Measurements from ENCODE around the gene RAB43. TPM values are rescaled to one million over a fixed set of nuclear protein-coding genes. Genes with fewer than 3 reads are reported as not detected.

Gene RAB43
- total RNA-seq, 1 donor from 2014 or later = 72.9 TPM

DNA sequence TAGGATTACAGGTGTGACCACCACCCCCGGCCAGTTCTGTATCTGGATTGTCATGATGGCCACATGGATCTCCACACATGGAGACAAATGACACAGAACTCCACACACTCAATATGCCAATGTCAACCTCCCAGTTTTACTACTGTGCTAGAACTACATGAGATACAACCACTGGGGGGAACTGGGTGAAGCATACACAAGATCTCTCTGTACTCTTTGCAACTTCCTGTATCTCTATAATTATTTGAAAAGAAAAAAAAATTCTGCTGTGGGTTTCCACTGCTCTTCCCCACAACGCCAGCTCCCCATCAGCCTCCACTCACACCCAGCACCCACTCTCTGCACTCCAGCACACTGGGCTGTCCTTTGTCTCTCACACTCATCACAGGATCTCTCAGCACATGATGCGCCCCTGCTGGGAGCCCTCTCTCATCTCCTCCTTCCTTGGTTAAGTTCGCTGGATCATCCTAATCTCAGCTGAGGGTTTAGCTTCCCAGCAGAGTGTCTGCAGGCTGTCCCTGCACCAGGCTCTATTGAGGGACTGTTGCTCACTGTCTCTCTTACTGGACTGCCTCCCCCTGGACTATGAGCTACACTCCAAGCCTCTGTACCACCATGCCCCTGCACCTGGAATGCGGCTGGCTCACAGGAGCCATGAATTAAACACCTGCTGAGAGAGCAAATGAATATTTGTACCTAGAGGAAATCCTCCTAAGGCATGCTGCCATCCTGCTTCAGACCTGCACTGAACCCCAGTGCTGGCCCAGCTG lies 10.7 kb upstream of the RAB43 start:
- H3K36me3 ChIP-seq = peaks cover 77 to 89% of the 10 kb centered on the region in 2 donors
- no peaks in the 10 kb centered on the region for H3K4me1 ChIP-seq

DNA sequence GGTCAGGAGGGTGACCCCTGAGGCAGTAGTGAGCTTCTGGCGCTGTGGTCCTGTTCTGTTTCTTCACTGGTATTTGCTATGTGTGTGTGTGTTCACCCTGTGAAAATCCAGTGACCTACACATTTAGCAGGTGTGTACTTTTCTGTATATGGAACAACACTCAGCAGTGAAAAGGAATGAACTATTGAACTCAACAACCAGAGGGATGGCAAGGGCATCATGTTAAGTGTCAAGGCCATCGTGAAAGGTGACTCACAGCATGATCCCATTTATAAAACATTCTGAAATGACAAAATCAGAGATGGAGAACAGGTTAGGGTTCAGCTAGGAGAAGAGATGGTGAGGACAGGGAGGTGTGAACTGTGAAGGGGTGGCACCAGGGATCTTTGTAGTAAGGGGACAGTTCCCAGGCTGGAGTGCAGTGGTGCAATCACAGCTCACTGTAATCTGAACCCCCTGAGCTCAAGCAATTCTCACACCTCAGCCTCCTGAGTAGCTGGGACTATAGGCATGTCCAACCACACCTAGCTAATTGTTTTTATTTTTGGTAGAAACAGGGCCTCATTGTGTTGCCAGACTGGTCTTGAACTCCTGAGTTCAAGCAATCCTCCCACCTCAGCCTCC lies 10.0 kb upstream of the RAB43 start:
- no peak overlapping the region for H3K4me3 ChIP-seq
- no peak overlapping the region for H3K27ac ChIP-seq
- no peaks in the 10 kb centered on the region for H3K9me3 ChIP-seq
- H3K4me1 ChIP-seq = no peaks in the 10 kb centered on the region
- intact Hi-C loops (cut with DNase I) = no loop called here
- TF ChIP-seq, protein P1, sequence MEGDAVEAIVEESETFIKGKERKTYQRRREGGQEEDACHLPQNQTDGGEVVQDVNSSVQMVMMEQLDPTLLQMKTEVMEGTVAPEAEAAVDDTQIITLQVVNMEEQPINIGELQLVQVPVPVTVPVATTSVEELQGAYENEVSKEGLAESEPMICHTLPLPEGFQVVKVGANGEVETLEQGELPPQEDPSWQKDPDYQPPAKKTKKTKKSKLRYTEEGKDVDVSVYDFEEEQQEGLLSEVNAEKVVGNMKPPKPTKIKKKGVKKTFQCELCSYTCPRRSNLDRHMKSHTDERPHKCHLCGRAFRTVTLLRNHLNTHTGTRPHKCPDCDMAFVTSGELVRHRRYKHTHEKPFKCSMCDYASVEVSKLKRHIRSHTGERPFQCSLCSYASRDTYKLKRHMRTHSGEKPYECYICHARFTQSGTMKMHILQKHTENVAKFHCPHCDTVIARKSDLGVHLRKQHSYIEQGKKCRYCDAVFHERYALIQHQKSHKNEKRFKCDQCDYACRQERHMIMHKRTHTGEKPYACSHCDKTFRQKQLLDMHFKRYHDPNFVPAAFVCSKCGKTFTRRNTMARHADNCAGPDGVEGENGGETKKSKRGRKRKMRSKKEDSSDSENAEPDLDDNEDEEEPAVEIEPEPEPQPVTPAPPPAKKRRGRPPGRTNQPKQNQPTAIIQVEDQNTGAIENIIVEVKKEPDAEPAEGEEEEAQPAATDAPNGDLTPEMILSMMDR (IDR thresholded peaks at IDR 0.05) = no peak
- no peaks in the 10 kb centered on the region for H3K27me3 ChIP-seq
- H3K36me3 ChIP-seq = peaks cover 77 to 82% of the 10 kb centered on the region in 2 donors
- DNase-seq (ENCODE audit: low spot score in 2 of 2) = no peak

More for the DNA sequence above, 10.7 kb upstream of the RAB43 start:
- Histone ChIP-seq H3K4me3 (no peak overlapping the region), H3K27ac (no peak overlapping the region), H3K9me3 (no peaks in the 10 kb centered on the region), H3K27me3 (no peaks in the 10 kb centered on the region)
- no peak for DNase-seq (ENCODE audit: low spot score in 2 of 2)
- intact Hi-C loops (cut with DNase I) = no loop called here
- TF ChIP-seq, protein P1 (IDR thresholded peaks at IDR 0.05) = no peak

DNA sequence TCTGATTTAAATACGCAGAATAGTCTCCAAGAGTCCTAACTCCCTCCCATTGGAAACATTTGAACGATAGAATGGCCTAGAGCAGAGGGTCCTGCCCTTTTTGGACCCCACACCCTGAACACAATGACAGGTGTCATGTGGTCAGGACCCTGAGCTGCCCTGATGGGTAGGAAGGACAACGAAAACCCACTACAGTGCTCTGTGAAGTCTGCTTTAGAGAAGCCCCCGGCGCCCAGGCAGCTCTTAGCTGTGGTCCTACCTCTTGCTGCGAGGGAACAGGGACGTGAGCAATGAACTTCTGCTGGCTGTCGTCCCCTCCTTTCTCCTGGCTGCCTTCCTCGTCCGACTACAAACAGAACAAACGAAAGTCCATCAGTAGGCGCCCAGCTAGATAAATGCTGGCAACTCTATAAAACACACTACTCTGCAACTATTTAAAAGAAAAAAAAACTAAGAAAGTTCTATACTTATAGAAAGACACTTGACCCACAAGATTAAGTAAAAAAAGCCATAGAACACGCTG lies 8.7 kb upstream of the RAB43 start:
- H3K4me1 ChIP-seq = no peaks in the 10 kb centered on the region
- TF ChIP-seq, protein P1 (IDR thresholded peaks at IDR 0.05) = no peak
- H3K27me3 ChIP-seq = no peaks in the 10 kb centered on the region
- no peak overlapping the region for H3K27ac ChIP-seq
- H3K9me3 ChIP-seq = no peaks in the 10 kb centered on the region
- intact Hi-C loops (cut with DNase I) = no loop called here
- DNase-seq (ENCODE audit: low spot score in 2 of 2) = no peak
- H3K4me3 ChIP-seq = no peak overlapping the region
- H3K36me3 ChIP-seq = peaks cover 67 to 77% of the 10 kb centered on the region in 2 donors

DNA sequence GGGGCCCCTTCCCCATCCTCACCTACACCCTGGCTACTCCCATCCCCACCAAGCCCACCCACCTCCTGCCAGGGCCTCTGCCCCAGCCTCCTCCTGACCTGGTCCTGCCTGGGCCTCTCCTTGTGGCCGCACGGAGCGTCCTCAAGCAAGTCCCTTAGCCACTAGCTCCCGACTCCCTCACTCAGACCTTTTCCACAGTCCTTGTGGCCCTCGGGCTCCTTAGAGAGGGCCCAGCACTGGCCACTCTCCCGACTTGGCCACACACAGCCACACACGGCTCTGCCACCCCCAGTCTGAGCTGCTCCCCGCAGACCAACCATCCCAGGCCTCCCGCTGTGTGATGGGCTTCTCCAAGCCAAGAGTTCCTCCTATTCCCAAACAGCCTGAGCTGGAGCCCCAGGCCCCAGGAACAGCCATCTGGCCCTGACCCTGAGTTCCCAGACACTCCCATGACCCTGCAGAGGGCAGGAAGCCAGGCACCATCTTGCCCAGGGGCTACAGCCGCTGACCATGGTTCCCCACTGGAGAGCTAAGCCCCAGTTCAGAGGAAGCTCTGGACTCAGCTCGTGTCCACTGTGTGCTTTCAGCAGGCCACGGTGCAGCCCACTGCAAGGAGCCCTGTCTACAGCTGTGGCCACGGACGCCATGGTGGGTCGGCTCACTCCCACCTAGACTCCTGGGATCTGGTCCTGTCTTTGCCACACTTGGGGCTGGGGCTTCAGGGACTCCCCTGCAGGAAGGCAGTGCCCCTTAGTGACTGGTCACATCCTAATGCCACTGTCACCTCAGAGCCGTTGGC lies 7.0 kb upstream of the RAB43 start:
- Histone ChIP-seq H3K36me3 (peaks cover 51 to 60% of the 10 kb centered on the region in 2 donors), H3K27ac (no peak overlapping the region)
- DNase-seq (ENCODE audit: low spot score in 2 of 2) = no peak

DNA sequence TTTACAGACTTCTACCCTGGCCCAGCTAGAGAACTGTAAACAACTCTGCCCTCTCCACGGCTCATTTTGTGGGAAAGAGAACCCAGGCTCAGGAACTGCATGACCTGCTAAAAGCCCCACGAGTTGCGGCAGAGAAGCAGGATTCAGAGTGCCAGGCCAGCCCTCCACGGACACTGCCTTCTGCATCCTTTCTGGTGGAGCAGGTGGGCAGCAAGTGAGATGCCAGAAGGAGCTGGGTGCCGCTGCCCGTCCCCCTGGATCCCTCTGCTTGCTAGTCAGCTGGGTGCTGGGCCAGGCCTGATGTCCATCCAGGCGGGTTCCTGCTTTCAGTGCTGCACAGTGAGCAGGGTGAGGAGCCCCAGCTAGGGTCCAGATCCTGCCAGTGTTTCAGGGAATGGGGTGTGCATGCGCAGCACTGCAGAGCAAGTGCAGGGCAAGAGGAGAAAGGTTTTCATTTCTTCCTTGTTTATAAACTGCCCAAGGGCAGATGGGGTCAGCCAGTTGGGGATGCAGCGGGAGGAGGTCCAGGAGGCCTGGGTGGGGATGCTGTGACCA lies 5.2 kb upstream of the RAB43 start:
- H3K4me3 ChIP-seq = no peak overlapping the region
- intact Hi-C loops (cut with DNase I) = no loop called here
- H3K27me3 ChIP-seq = no peaks in the 10 kb centered on the region
- no peak for DNase-seq (ENCODE audit: low spot score in 2 of 2)
- TF ChIP-seq, protein P1 (IDR thresholded peaks at IDR 0.05) = no peak
- no peaks in the 10 kb centered on the region for H3K9me3 ChIP-seq
- H3K27ac ChIP-seq = no peak overlapping the region
- H3K36me3 ChIP-seq = peaks cover 33 to 42% of the 10 kb centered on the region in 2 donors
- H3K4me1 ChIP-seq = no peaks in the 10 kb centered on the region

More for the DNA sequence above, 7.0 kb upstream of the RAB43 start:
- intact Hi-C loops (cut with DNase I) = no loop called here
- TF ChIP-seq, protein P1 (IDR thresholded peaks at IDR 0.05) = no peak
- H3K4me1 ChIP-seq = no peaks in the 10 kb centered on the region
- no peaks in the 10 kb centered on the region for H3K27me3 ChIP-seq
- H3K4me3 ChIP-seq = no peak overlapping the region
- no peaks in the 10 kb centered on the region for H3K9me3 ChIP-seq
